GM19238 (cell line): ENCODE measurements around the gene KCNQ1.

Source experiments
- DNase-seq: peaks from one replicate; pipeline ENCODE4 v3.0.0; 2011; ENCODE audit warnings: low spot score; ENCODE audit not compliant: insufficient read length

The KCNQ1 gene

GRCh38 chr11:2742201-2742600 is 297.4 kb downstream of the KCNQ1 start:
- DNase-seq = no peak

DNA sequence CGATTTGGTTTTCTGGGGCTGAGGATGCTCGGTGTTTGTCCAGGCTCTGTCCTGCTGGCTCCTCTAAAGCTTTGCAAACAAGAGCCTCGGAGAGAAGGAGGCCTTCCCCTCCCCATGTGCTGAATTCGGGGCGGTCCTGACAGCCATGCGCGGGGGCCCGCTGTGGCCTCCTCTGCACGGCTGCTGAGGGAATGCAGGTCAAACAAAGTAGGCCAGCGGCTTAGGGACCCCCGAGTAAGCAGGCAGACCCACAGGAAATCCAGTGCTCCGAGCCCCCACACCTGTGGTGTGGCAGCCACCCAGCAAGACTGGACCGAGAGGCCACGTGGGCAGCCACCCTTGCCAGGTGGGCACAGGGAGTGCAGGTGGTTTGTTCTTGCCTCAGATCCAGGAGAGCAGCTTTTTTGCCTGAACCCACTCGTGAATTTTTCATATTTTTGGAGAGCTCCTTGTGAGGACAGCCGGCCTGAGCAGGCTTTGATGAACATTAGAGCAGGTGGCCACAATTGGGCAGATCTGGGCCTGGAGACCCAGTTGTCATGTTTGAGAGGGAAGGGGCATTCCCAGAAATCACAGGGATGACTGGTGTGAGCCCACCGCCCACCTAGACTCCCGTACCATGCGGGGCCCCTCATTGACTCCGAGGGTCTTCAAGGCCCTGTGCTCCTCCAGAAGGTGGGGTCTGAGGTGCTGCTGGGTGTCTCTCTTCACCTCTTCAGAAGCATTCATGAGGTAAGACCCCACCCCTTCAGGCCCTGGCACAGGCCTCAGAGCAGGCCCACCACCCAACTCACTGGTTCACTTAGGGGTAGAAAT is 298.0 kb downstream of the KCNQ1 start:
- no peak for DNase-seq

GRCh38 chr11:2743427-2744110 is 298.8 kb downstream of the KCNQ1 start:
- no peak for DNase-seq

DNA sequence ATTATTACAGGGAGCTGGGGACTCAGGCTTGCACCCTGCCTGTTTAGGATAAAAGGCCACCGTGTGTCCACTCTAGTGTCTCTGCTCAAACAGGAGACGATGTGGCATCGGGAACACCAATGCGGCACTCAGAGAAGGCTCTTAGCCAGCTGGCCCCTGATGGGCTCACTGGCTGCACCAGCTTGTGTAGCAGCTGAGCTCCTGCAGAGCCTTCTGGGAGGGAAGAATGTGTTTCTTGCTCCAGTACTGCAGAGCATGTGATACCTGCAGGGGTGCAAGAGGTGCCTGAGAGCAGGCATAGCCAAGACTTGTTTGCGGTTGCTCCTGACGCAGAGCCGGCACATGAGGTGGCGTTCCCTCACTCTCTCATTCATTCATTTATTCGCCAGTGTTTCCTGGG is 299.4 kb downstream of the KCNQ1 start:
- DNase-seq = no peak

DNA sequence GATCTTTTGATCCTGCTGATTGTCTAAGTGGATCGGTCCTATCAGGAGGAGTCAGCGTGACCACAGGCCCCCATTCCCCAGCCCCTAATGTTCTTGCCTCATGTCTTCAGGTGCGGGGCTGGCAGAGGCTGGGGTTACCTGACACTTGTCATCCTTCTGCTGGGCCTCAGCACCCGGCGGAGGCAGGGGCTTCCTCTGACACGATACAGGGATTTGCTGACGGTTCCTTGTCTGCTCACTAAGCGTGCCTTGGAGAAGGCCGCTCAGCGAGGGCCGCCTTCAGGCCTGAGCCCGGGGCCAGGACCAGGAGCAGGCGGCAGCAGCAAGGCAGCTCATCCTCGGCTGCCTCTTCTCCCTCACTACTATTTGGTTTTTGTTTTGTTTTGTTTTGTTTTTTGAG is 300.7 kb downstream of the KCNQ1 start:
- no peak for DNase-seq

DNA sequence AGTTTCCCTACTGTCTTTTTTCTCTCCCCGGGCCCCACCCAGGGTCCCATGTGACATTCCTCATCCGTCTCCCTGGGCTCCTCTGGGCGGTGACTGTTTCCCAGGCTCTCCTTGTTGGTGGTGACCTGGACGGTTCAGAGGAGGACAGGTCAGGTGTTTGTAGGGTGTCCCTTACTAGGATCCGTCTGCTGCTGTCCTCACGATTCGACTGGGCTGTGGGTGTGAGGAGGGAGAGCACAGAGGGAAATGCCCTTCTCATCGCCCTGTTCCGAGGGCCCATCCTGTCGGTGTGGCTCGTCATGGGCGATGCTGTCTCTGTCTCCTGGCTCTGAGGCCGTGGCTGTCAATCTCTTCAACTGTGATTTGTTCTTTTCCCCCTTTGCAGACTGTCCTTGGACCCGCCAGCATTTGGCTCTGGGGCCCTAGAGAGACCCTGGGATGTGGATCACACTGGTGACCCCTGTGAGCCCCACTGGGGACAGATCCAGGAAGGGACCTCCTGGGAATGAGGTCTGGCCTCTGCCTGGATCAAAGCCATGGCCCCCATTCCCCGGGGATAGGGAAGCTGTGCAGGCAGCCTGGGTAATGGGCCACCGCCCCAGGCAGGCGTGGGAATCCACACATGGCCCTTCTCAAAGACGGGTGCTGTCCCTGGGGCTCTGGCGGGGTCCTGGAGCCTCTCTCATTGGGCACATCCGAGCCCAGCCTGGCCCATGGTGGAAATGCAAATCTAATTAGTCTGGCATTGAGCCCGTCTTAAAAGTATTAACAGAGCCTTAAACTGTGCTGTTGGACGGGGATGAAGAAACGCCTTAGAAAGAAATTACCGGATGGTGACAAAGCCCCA is 301.8 kb downstream of the KCNQ1 start:
- no peak for DNase-seq

GRCh38 chr11:2747248-2748027 is 302.6 kb downstream of the KCNQ1 start:
- DNase-seq = no peak

DNA sequence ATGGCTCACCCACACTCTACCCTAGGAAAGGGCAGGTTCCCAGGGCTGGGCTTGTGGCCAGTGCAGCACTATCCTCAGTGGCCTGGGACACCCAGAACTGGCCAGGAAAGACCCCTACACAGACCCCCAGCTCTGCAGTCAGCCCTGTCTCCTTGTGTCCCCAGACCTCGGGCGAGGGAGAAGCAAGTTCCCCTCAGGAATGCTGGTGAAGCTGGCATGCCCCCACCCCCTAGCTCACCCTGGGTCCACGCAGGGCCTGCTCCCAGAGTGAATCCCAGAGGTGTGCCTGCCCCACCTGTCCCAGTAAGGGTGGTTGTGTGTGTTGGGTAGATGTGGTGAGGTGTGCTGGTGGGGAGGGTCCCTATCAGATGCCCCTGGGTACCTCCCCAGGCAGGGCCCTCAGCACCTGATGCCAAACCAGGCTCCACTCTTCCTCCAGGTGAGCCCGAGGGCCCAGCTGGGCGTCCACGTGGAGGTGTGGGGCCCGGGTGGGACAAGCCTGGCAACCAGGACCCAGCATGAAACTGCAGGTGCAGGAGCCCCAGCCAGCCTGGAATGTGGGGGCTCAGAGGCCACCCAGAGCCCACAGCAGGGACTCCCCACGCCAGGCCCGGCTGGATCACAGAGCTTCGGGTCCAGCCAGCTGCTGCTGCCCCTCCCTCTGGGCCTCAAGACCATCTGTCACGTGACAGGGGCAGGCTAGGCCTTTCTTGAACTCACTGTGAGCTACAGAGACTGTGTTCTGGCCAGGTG is 303.4 kb downstream of the KCNQ1 start:
- DNase-seq = no peak

- no peak for DNase-seq
Measured at GRCh38 chr11:2748814-2749554, 304.2 kb downstream of the KCNQ1 start.

GRCh38 chr11:2750101-2750681 is 305.4 kb downstream of the KCNQ1 start:
- DNase-seq = no peak

DNA sequence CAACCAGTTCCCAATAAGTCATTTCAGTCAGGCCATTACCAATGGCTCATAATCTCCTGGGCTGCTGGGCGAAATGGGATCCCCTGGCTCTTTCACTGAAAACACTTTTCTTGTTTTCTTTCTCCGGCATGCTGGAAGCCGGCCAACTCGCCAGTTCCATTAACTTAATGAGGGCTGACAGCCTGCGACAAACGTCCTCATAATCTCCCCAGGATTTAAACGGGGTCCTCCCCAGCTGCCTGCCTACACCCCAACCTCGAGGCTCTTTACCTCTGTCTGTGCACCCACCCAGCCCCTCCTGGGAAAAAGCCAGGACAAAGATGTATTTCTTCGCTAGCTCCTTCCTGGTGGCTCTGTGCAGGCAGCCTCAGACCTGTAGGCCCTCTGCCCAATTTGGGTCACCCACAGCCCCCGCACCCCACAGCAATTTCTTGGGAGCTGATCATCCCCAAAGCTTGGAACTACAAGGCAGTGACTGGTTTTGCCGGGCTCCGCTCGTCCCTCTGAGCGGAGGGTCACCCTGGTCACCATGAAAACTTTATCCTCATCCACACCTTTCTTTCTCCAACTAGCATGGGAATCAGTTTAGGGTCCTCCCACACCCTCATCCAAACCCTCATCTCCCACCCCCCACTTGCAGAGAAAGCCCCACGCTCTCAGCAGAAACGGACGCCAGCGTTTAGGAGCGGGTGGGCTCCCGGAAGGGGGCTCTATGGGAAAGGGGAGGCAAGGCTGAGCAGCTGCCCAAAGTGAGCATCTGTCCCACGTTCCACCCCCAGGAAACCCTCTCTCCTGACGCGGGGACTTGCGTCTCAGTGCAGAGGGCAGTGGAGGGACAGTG is 306.1 kb downstream of the KCNQ1 start:
- no peak for DNase-seq

- no peak for DNase-seq
Measured at GRCh38 chr11:2751523-2752203, 306.9 kb downstream of the KCNQ1 start.

- no peak for DNase-seq
Measured at GRCh38 chr11:2752204-2752770, 307.5 kb downstream of the KCNQ1 start.

DNA sequence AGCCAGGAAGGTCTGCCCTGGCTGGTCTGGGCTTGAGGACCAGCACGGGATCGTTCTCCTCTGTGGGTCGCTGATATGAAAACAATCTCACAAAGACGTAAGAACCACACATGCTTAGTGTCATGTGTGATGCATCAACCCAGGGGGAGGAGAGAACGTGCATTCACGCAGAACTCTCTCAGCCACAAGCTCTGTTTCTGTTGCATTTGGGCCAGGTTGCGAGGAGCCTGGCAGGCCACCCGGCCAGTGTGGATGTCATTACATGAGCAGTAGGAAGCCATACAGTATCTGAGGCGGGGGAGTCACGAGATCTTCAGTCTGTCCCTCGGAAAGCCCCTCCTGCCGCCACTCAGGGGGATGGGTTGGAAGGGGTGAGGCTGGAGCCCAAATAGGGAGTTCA is 308.1 kb downstream of the KCNQ1 start:
- no peak for DNase-seq

- DNase-seq = no peak
Measured at GRCh38 chr11:2754008-2754407, 309.2 kb downstream of the KCNQ1 start.

GRCh38 chr11:2755071-2755470 is 310.3 kb downstream of the KCNQ1 start:
- no peak for DNase-seq

DNA sequence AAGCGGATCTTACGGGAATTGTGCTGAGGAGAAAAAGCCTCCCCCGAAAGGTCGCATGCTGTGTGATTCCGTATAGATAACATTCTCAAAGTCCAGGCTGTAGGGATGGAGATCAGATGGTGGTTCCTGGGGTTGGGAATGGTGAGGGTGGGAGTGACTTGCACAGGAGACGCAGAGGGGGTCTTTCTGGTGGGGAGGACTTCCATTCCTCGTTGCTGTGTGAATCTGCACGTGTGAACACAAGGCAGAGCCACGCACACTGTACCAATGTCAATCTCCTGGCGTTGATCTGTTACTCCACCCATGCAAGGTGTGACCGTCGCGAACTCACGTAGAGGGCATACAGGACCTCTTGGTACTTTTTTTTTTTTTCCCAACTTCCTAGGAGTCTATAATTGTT is 313.9 kb downstream of the KCNQ1 start:
- no peak for DNase-seq
